Measurements from ENCODE around the gene TMEM140.

Gene TMEM140

DNA sequence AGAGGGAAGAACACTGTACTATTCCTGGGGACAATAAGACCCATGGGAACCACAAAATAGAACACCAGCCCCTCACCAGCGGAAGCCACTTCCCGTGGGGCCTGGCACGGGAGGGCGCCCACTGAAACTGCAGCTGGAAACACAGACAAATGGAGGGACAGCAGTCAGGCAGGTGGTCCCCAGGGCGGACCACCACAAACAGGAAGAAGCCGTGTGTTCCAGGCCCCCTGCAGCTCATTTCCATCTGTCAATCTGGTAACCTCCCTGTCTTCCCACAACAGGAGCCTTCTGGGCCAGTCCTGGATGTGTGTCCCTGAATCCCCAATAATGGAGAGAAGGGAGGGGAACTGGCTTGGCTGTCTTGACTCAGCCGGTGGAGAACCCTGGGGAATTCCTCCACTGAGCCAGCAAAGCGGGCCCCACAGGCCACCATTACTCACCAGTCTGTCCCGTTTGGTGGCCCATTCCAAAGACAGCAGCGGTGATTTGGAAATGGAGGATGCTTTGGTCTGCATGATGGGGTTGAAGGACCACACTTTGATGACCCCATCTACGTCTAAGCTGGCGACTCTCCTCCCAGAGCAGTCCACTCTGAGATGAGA is 46.7 kb downstream of the TMEM140 start:
- no peak overlapping the region for H3K4me3 ChIP-seq (ENCODE audit: low read depth, low read length)
- TF ChIP-seq, protein P1, sequence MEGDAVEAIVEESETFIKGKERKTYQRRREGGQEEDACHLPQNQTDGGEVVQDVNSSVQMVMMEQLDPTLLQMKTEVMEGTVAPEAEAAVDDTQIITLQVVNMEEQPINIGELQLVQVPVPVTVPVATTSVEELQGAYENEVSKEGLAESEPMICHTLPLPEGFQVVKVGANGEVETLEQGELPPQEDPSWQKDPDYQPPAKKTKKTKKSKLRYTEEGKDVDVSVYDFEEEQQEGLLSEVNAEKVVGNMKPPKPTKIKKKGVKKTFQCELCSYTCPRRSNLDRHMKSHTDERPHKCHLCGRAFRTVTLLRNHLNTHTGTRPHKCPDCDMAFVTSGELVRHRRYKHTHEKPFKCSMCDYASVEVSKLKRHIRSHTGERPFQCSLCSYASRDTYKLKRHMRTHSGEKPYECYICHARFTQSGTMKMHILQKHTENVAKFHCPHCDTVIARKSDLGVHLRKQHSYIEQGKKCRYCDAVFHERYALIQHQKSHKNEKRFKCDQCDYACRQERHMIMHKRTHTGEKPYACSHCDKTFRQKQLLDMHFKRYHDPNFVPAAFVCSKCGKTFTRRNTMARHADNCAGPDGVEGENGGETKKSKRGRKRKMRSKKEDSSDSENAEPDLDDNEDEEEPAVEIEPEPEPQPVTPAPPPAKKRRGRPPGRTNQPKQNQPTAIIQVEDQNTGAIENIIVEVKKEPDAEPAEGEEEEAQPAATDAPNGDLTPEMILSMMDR (conservative IDR thresholded peaks at IDR 0.05; ENCODE audit: low read depth, low read length) = no peak
- DNase-seq (ENCODE audit: low read depth) = no peak

DNA sequence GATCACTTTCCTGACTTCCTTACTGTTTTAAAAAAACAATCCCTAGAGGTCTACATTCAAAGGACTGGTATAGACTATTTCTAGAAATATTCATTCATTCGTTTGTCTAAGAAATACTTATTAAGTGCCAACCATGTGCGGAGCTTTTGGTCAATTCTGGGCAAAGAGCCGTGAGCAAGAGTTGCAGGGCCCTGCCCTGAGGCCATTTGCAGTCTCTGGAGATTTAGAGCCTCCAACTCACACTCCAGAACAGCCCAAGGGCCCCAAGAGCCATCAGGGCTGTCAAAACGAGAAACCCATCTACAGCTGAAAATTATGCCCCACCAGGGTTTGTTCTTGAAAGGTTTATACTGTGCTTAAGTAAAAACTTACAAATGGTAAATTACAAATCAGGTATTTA is 47.3 kb downstream of the TMEM140 start:
- no peak for DNase-seq (ENCODE audit: low read depth)
- H3K4me3 ChIP-seq (ENCODE audit: low read depth, low read length) = no peak overlapping the region
- TF ChIP-seq, protein P1 (conservative IDR thresholded peaks at IDR 0.05; ENCODE audit: low read depth, low read length) = no peak

DNA sequence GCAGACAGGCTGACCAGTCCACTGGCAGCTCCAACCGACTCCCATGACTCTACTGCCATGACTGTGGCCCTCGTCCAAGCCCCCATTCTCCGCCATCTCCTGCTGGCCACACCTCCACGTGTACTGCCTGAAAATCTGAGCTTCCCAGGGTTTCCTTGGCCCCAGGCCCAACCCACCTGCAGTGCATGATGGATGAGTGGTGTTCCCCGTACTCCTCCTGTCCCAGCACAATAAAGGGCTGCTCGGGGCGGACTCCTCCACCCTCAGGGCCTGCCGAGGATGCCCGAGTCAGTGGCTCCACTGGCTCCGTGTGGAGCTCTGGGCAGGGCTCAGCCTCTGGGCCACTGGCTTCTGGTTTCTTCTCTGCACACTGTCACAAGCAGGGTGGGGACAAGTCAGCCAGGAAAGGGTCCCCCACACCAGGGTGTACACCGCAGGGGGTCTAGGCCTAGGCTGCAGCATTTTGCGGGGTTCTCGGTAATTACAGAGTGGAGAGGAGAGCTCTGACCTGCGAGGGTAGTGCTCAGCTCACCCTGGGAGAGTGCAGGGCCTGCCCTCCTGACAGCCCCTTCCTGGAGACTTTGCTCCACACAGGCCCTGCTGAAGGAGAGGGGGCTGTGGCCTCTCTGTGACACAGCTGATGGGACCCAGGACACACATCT is 48.2 kb downstream of the TMEM140 start:
- DNase-seq (ENCODE audit: low read depth) = no peak
- no peak overlapping the region for H3K4me3 ChIP-seq (ENCODE audit: low read depth, low read length)
- TF ChIP-seq, protein P1 (conservative IDR thresholded peaks at IDR 0.05; ENCODE audit: low read depth, low read length) = no peak

DNA sequence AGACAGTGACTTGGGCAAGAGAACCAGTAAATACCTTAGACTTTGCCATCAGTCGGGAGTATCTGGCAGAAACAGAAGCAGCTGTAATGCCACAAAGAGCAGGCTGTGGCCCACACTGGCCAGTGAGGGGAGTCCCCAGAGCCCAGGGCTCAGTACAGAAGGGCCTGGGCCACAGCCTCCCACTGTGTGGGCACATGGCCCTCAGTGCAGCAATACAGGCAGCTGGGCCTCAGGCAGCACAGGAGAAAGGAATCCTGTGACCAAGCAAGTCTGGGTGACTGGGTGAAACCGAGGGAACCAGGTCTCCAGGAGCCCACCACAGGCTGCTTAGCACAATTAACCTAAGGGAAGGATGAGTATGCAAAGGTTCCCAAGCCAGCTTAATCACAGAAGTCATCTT is 49.5 kb downstream of the TMEM140 start:
- DNase-seq (ENCODE audit: low read depth) = no peak
- TF ChIP-seq, protein P1 (conservative IDR thresholded peaks at IDR 0.05; ENCODE audit: low read depth, low read length) = no peak

DNA sequence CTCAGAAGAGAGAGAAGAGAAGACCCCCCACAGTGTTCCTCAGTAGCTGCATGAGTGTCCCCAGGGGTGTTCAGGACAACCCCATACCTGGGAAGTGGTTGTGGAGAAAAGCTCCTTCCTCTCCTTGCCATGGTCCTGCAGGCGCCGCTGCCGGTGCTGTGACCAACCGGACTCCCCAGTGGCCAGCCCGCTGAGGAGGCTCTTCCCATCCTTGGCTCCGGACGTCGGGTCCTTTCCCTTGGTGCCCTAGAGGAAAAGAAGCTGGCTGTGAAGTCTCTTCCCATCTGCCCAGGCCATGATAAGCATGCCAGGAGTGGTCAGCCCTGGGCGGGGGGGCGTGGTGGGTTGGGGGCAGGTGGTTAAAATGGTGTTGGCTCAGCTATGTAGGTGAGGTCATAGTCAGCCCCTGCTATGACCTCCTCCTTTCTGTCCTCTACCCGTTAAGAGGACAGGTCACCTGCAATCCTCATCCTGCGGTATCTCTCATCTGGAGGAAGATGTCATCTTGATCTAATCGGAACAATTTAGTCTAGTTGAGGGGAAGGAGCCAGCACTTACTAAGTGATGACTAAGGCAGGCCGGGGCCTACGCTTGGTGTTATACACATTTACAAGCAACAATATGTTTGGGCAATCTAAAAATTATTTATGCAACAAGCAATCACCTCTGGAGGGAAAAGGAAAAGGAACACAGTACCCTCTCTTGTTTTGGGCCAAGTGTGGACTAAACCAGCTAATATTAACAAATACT is 50.2 kb downstream of the TMEM140 start:
- no peak overlapping the region for H3K4me3 ChIP-seq (ENCODE audit: low read depth, low read length)
- TF ChIP-seq, protein P1 (conservative IDR thresholded peaks at IDR 0.05; ENCODE audit: low read depth, low read length) = no peak
- no peak for DNase-seq (ENCODE audit: low read depth)

More for the DNA sequence above, 49.5 kb downstream of the TMEM140 start:
- no peak overlapping the region for H3K4me3 ChIP-seq (ENCODE audit: low read depth, low read length)

DNA sequence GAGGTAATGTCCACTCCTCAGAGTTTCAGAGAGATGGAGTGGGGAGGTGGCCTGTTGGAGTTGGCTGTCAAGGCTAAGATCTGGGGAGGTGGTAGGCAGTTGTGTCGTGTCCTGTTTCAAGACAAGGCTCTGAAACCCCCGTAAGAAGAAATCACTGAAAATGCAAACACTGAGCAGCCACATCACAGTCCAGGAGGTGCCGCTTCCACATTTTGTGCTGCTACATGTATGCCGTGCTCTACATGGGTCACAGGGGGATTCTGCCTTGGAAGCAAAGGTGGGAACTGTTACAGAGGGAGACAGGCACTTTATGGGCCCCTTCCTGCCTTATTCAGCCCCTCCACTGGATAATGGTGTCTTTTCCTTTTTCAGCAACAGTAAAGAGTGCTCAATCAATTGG is 51.6 kb downstream of the TMEM140 start:
- no peak overlapping the region for H3K4me3 ChIP-seq (ENCODE audit: low read depth, low read length)
- TF ChIP-seq, protein P1 (conservative IDR thresholded peaks at IDR 0.05; ENCODE audit: low read depth, low read length) = no peak
- DNase-seq (ENCODE audit: low read depth) = no peak

Measured in choroid plexus epithelial cell (primary cell).